GM12891 (cell line): Measurements from ENCODE around the gene SYMPK.

Experiments used
- POLR2A ChIP-seq: IDR thresholded peaks from 2 replicates; pipeline ENCODE4 v1.6.1; 2011; ENCODE audit warnings: low read depth, low read length, control low read depth
- POLR2AphosphoS5 ChIP-seq: IDR thresholded peaks from 2 replicates; pipeline ENCODE4 v1.6.1; 2011; ENCODE audit warnings: low read depth, low read length, control low read depth
- SPI1 ChIP-seq: IDR thresholded peaks from 2 replicates; pipeline ENCODE4 v1.6.1; 2011; ENCODE audit warnings: low read depth, low read length, control low read depth

DNA sequence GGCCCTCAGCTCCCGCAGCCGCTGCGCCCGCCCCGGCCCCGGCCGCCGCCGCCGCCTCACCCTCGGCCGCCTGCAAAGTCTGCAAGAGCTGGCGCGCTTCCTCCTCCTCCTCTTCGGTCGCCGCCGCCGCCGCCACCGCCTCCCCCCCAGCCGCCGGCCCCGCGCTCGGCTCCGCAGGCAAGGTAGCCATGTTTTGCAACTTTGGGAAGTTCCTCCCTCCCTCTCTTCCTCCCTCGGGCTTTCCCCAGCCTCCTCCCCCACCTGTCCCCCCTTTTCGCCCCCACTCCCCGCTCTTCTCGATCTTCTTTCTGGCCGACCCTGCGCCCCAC lies 94.3 kb downstream of the SYMPK start:
- TF ChIP-seq POLR2A: no peak
- no peak for TF ChIP-seq SPI1
- no peak for TF ChIP-seq POLR2AphosphoS5
